ENCODE data around the gene SLU7.

DNA sequence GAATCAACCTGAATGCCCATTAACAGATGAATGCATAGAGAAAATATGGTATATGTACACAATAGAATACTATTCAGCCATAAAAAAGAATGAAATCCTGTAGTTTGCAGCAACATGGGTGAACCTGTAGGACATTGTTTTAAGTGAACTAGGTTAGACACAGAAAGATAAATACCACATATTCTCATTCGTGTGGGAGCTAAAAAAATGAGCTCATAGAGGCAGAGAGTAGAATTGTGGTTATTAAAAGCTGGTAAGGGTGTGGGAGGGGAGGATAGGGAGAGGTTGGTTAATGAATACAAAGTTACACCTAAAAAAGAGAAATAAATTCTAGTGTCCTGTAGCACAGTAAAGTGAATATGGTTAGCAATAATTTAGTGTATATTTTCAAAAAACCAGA, 26.3 kb upstream of the SLU7 start:
- TF ChIP-seq POU2F2 (IDR thresholded peaks at IDR 0.05; ENCODE audit: low read depth, low read length), result no peak
- TF ChIP-seq TAF1 (IDR thresholded peaks at IDR 0.05; ENCODE audit: low read depth, low read length), result no peak
- TF ChIP-seq POLR2A (IDR thresholded peaks at IDR 0.05; ENCODE audit: low read depth, low read length), result no peak
- TF ChIP-seq POLR2AphosphoS5 (IDR thresholded peaks at IDR 0.05; ENCODE audit: low read depth, low read length), result no peak
- no peak for TF ChIP-seq SPI1 (IDR thresholded peaks at IDR 0.05; ENCODE audit: low read depth, low read length)
